MCF 10A (cell line): ENCODE measurements around the gene CLDN20. TPM values are rescaled to one million over a fixed set of nuclear protein-coding genes. Genes with fewer than 3 reads are reported as not detected.

Experiments
- BruUV-seq: library from RNA; stranded (reverse); fragments of 400-500 nt; replicated peaks from 2 replicates; lab custom pipeline; 2021; lab: Mats Ljungman, UMichigan
- CTCF ChIA-PET: fragments of 300-600 bp; sonication (Branson Sonifier 250); formaldehyde crosslinking; extraction: SDS; loops from one replicate; lab custom pipeline; 2021; ENCODE audit warnings: antibody characterized with exemption, inconsistent platforms; lab: Yijun Ruan, JAX
- POLR2A ChIA-PET: fragments of 300-600, 350-650 bp; sonication (Branson Sonifier 250); formaldehyde crosslinking; extraction: SDS; loops from one replicate; lab custom pipeline; 2020; ENCODE audit warnings: antibody characterized with exemption, inconsistent platforms; lab: Yijun Ruan, JAX
- DNase-seq: peaks from one replicate; pipeline ENCODE4 v3.0.0-alpha.2; 2018; ENCODE audit not compliant: unreplicated experiment
- H3K27ac Mint-ChIP-seq: one replicate; pipeline ENCODE4 v1.8.0; 2022; ENCODE audit warnings: mild to moderate bottlenecking, low read depth, mixed read lengths; ENCODE audit not compliant: unreplicated experiment
- H3K27me3 Mint-ChIP-seq: one replicate; pipeline ENCODE4 v1.8.0; 2022; ENCODE audit warnings: mixed read lengths; ENCODE audit not compliant: insufficient read depth, unreplicated experiment
- H3K36me3 Mint-ChIP-seq: one replicate; pipeline ENCODE4 v1.8.0; 2022; ENCODE audit warnings: mild to moderate bottlenecking, moderate library complexity, mixed read lengths; ENCODE audit not compliant: insufficient read depth, unreplicated experiment
- H3K4me1 Mint-ChIP-seq: one replicate; pipeline ENCODE4 v1.8.0; 2022; ENCODE audit warnings: mixed read lengths; ENCODE audit not compliant: insufficient read depth, unreplicated experiment
- H3K4me3 Mint-ChIP-seq: one replicate; pipeline ENCODE4 v1.8.0; 2022; ENCODE audit warnings: mild to moderate bottlenecking, moderate library complexity, mixed read lengths; ENCODE audit not compliant: unreplicated experiment
- H3K9me3 Mint-ChIP-seq: one replicate; pipeline ENCODE4 v1.8.0; 2022; ENCODE audit warnings: mixed read lengths; ENCODE audit not compliant: unreplicated experiment
- CTCF ChIP-seq: fragments of 200-600 bp; IDR thresholded peaks from one replicate; pipeline ENCODE4 v1.8.0; 2022; ENCODE audit warnings: antibody characterized with exemption, mild to moderate bottlenecking; ENCODE audit not compliant: unreplicated experiment
- intact Hi-C: fragments of 100-400 bp; cut with micrococcal nuclease; formaldehyde crosslinking; loops from 2 replicates; pipeline ENCODE4 v1.14.1; 2022
- total RNA-seq: library from RNA; stranded (reverse); gene quantifications from 2 replicates; pipeline ENCODE4 v1.2.3, GENCODE V29; 2022

The CLDN20 gene
- total RNA-seq, 1 experiment from 2014 or later: not detected

- Mint-ChIP-seq H3K4me3 (no peak overlapping the region), H3K4me1 (peaks cover 7% of the 10 kb centered on the region), H3K27me3 (no peaks in the 10 kb centered on the region), H3K9me3 (no peaks in the 10 kb centered on the region), H3K27ac (no peak overlapping the region), H3K36me3 (peaks cover 22% of the 10 kb centered on the region)
- CTCF ChIA-PET: no interaction called here
- intact Hi-C loops: no loop called here
- TF ChIP-seq CTCF: no peak
- no TSS peak for BruUV-seq
- no peak for DNase-seq
- POLR2A ChIA-PET: interaction anchor here (1.2 to 2.6 kb wide), 2 partner anchors 24 to 39 kb away, joined by 3 to 13 read pairs; partner anchors contain the start of gene TFB1M
Measured at GRCh38 chr6:155275808-155276480, 12.1 kb downstream of the CLDN20 start.

GRCh38 chr6:155276638-155277037 lies 12.8 kb downstream of the CLDN20 start:
- Mint-ChIP-seq H3K4me1 (peaks cover 7% of the 10 kb centered on the region), H3K4me3 (no peak overlapping the region), H3K27ac (no peak overlapping the region), H3K9me3 (no peaks in the 10 kb centered on the region), H3K27me3 (no peaks in the 10 kb centered on the region), H3K36me3 (peaks cover 23% of the 10 kb centered on the region)
- POLR2A ChIA-PET: interaction anchor here (0.9 to 2.6 kb wide), 5 partner anchors 10 to 54 kb away, joined by 3 to 13 read pairs (median 4); partner anchors contain the start of gene TFB1M
- no peak for TF ChIP-seq CTCF
- intact Hi-C loops: no loop called here
- CTCF ChIA-PET: interaction anchor here (0.6 to 3.1 kb wide), 3 partner anchors 7 to 91 kb away, joined by 3 to 10 read pairs (median 5); no protein-coding TSS in a partner anchor
- no TSS peak for BruUV-seq
- DNase-seq: no peak

- no TSS peak for BruUV-seq
- TF ChIP-seq CTCF: no peak
- POLR2A ChIA-PET: interaction anchor here (1.6 to 2.6 kb wide), 3 partner anchors 10 to 36 kb away, joined by 3 to 13 read pairs (median 12); partner anchors contain the start of gene TFB1M
Measured at GRCh38 chr6:155278319-155279049, 14.7 kb downstream of the CLDN20 start.

GRCh38 chr6:155284775-155285174 lies 21.0 kb downstream of the CLDN20 start:
- Mint-ChIP-seq H3K9me3 (no peaks in the 10 kb centered on the region), H3K27me3 (no peaks in the 10 kb centered on the region), H3K4me3 (no peak overlapping the region), H3K36me3 (peaks cover 47% of the 10 kb centered on the region), H3K27ac (no peak overlapping the region), H3K4me1 (no peaks in the 10 kb centered on the region)
- TF ChIP-seq CTCF: no peak
- no TSS peak for BruUV-seq
- POLR2A ChIA-PET: interaction anchor here (1.1 kb wide), 1 partner anchor 30 kb away, joined by 4 read pairs; no protein-coding TSS in a partner anchor
- CTCF ChIA-PET: no interaction called here
- DNase-seq: no peak
- intact Hi-C loops: no loop called here

More at GRCh38 chr6:155278319-155279049, 14.7 kb downstream of the CLDN20 start:
- Mint-ChIP-seq H3K4me1 (peaks cover 4% of the 10 kb centered on the region), H3K27ac (peak overlapping the region; percentile 16), H3K27me3 (no peaks in the 10 kb centered on the region), H3K9me3 (no peaks in the 10 kb centered on the region), H3K4me3 (no peak overlapping the region), H3K36me3 (peaks cover 26% of the 10 kb centered on the region)
- intact Hi-C loops: no loop called here
- CTCF ChIA-PET: interaction anchor here (0.6 to 3.1 kb wide), 6 partner anchors 9 to 102 kb away, joined by 3 to 10 read pairs (median 4); no protein-coding TSS in a partner anchor
- DNase-seq: no peak
